ENCODE results near the gene APBB1. TPM values are rescaled to one million over a fixed set of nuclear protein-coding genes. Genes with fewer than 3 reads are reported as not detected.

Gene APBB1
- total and polyA plus RNA-seq, 9 of the 15 experiments (the other 6 are each of a cell fraction or from before 2014, with no cell fraction given): 0.04 to 0.73 (median 0.40) TPM

DNA sequence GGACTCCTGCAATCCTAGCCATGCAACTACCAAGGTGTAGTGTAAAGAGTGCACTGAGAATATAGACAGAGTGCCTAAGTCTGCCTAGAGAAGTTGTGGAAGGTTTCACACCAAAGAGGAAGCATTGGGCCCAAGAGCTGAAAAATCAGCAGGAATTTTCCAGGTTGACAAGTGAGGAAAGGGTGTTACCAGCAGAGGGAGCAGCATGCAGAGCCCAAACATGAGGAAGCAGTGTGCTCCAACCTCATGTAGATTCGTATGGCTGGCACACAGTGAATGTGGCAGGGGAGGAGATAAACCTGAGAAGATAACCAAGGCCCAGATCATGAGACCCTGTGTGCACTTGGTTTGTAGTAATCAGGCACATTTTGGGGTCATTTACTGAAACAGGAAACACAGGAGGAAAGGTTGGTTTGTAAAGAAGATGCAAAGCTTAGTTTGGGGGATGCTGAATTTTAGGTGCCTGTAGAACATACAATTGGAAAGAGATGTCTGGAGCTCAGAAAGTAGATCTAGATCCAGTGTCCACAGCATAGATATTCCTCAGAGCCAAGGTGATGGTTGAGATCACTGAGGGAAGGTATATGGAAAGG is 20.2 kb upstream of the APBB1 start (continued):
- TF ChIP-seq, protein P1, sequence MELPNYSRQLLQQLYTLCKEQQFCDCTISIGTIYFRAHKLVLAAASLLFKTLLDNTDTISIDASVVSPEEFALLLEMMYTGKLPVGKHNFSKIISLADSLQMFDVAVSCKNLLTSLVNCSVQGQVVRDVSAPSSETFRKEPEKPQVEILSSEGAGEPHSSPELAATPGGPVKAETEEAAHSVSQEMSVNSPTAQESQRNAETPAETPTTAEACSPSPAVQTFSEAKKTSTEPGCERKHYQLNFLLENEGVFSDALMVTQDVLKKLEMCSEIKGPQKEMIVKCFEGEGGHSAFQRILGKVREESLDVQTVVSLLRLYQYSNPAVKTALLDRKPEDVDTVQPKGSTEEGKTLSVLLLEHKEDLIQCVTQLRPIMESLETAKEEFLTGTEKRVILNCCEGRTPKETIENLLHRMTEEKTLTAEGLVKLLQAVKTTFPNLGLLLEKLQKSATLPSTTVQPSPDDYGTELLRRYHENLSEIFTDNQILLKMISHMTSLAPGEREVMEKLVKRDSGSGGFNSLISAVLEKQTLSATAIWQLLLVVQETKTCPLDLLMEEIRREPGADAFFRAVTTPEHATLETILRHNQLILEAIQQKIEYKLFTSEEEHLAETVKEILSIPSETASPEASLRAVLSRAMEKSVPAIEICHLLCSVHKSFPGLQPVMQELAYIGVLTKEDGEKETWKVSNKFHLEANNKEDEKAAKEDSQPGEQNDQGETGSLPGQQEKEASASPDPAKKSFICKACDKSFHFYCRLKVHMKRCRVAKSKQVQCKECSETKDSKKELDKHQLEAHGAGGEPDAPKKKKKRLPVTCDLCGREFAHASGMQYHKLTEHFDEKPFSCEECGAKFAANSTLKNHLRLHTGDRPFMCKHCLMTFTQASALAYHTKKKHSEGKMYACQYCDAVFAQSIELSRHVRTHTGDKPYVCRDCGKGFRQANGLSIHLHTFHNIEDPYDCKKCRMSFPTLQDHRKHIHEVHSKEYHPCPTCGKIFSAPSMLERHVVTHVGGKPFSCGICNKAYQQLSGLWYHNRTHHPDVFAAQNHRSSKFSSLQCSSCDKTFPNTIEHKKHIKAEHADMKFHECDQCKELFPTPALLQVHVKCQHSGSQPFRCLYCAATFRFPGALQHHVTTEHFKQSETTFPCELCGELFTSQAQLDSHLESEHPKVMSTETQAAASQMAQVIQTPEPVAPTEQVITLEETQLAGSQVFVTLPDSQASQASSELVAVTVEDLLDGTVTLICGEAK (IDR thresholded peaks at IDR 0.05): no peak
- TF ChIP-seq, protein P1 (CRISPR knock-in tag; IDR thresholded peaks at IDR 0.05): no peak
- TF ChIP-seq SMC3 (conservative IDR thresholded peaks at IDR 0.05; ENCODE audit: insufficient read depth, low read depth, low read length) (peak; percentile 62; the same call in 1 of the 2 replicates), NCOA2 (IDR thresholded peaks at IDR 0.05; ENCODE audit: partially characterized antibody in 2 of 2) (no peak), MTA2 (IDR thresholded peaks at IDR 0.05; ENCODE audit: low read depth) (no peak), ZNF354B (CRISPR knock-in tag; IDR thresholded peaks at IDR 0.05) (no peak), FOS (IDR thresholded peaks at IDR 0.05; ENCODE audit: extremely low read depth, insufficient read length) (no peak), ZC3H8 (IDR thresholded peaks at IDR 0.05) (no peak), CREM (IDR thresholded peaks at IDR 0.05; ENCODE audit: low read depth) (peak; percentile 27; the same call in 1 of the 2 replicates), ZFP36 (IDR thresholded peaks at IDR 0.05; ENCODE audit: low read depth, low read length, partially characterized antibody) (no peak), ZNF696 (CRISPR knock-in tag; conservative IDR thresholded peaks at IDR 0.05) (no peak), MXI1 (IDR thresholded peaks at IDR 0.05; ENCODE audit: low read depth, low read length) (no peak), FIP1L1 (IDR thresholded peaks at IDR 0.05; ENCODE audit: low read depth, low read length, poor library complexity, severe bottlenecking) (no peak), ZNF140 (CRISPR knock-in tag; IDR thresholded peaks at IDR 0.05) (no peak), XRCC5 (IDR thresholded peaks at IDR 0.05; ENCODE audit: low read depth, low read length) (0 out of 2 replicates have a peak, but pooled peaks have one; percentile 66), ZSCAN32 (CRISPR knock-in tag; IDR thresholded peaks at IDR 0.05) (no peak)
- TF ChIP-seq, protein P2, sequence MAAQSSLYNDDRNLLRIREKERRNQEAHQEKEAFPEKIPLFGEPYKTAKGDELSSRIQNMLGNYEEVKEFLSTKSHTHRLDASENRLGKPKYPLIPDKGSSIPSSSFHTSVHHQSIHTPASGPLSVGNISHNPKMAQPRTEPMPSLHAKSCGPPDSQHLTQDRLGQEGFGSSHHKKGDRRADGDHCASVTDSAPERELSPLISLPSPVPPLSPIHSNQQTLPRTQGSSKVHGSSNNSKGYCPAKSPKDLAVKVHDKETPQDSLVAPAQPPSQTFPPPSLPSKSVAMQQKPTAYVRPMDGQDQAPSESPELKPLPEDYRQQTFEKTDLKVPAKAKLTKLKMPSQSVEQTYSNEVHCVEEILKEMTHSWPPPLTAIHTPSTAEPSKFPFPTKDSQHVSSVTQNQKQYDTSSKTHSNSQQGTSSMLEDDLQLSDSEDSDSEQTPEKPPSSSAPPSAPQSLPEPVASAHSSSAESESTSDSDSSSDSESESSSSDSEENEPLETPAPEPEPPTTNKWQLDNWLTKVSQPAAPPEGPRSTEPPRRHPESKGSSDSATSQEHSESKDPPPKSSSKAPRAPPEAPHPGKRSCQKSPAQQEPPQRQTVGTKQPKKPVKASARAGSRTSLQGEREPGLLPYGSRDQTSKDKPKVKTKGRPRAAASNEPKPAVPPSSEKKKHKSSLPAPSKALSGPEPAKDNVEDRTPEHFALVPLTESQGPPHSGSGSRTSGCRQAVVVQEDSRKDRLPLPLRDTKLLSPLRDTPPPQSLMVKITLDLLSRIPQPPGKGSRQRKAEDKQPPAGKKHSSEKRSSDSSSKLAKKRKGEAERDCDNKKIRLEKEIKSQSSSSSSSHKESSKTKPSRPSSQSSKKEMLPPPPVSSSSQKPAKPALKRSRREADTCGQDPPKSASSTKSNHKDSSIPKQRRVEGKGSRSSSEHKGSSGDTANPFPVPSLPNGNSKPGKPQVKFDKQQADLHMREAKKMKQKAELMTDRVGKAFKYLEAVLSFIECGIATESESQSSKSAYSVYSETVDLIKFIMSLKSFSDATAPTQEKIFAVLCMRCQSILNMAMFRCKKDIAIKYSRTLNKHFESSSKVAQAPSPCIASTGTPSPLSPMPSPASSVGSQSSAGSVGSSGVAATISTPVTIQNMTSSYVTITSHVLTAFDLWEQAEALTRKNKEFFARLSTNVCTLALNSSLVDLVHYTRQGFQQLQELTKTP (IDR thresholded peaks at IDR 0.05; ENCODE audit: low read depth in 1 of 2, partially characterized antibody in 2 of 2): no peak

Data from K562 (cell line).